Superior temporal gyrus (tissue), 1 donor: ENCODE results near the gene HESX1.

ENCODE experiments used
- DNase-seq: peaks from one replicate; pipeline ENCODE4 v3.0.0-alpha.2; 2016; ENCODE audit errors: extremely low spot score

HESX1 gene

DNA sequence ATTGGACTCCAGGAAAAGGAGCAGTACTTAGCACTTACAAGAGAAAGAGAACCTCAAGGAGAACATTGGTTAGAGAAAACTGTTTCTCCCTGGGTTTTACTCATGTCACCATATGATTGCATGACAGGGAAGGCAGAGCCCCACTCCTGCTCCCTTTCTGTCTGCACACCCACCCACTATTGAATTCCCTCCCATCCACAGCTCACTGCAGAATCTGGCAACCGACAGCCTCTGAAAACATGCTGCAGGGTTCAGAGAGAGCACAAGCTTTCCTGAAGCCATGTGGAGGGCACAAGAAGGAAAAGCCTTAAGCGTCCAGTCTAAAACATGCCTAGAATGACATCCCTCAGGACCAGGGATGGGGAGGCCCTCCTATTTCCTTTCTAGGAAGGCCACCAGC is 31.6 kb downstream of the HESX1 start:
- DNase-seq: no peak

DNA sequence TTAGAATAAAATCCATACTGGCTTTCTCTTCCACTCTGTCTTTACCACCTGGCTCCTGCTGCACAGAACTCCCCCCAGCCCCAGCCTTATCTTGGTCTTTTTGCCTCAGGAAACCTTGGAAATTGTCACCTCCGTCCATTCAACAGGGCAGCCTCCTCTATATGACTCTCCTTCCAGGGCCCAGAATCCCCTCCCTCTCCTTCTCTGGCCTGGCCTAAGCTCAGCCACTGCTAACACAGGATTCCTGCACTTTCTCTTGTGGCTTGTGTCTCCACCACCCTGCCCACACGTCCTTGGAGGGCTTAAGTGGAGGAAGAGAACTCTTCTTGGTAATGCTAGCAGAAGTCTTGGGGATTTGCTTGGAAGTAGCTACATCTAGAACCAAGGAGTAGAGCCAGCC is 33.1 kb downstream of the HESX1 start:
- no peak for DNase-seq

DNA sequence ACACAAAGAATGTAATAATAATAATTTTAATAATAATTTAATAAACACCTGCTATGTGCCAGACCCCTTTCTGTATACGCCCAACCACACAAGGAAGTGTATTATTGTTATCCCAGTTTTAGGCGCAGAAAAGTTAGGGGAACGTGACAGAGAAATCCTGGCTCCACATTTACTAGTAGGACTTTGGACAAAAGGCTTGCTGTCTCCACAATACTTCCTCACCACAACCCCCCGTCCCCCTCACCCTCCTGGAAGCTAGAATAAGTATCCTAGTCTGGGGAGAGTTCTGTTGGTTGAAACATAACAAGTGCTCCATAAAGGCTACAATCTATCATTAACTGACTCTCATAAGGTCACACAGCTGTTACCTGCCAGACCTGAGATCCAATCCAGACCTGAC is 34.1 kb downstream of the HESX1 start:
- no peak for DNase-seq

DNA sequence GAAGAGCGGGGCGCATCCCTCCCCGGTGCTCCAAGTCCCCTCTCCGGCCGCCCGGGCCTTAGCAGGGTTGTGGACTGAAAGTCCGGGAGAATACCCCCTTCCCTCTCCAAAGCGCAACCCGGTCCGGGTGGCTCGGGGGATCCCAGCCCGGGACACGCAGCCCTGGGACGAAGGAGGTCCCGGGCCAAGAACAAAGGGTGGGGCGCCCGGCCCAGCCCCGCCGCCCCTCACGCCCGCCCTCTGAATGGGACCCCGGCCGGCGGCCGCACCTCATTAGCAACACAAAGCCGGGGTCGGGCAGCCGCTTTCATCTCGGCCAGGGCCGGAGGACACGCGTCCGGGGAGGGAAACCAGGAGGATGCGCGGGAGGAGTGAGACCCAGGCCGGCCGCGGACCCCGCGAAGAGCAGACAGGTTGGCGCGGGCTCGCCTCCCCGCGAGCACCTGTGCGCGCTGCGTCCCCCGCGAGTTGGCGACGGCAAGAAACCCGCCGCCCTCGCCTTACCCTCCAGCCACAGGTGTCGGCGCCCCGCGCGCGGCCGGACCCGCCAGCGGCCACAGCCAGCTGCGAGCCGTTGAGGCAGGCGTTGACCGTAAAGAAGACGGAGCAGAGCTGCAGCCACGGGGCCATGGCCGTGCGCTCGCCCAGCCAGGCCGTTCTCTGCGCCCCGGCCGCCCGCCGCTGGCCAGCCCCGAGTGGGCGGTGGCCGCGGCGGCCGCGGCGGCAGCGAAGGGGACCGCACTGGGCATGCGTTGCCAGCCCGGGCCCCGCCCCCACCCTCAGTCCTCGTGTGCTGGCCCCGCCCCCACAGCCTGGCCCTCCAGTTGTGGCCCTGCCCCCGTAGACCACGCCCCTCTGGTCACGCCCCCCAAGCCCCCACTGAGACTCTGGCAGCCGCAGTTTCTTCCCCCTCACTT is 34.9 kb downstream of the HESX1 start, which contains the start of gene IL17RD:
Gene IL17RD, minus strand, starts transcription at position 697 of the 917 bp plus-strand sequence. Its CDS starts 67 bp downstream, at position 630.
- no peak for DNase-seq

DNA sequence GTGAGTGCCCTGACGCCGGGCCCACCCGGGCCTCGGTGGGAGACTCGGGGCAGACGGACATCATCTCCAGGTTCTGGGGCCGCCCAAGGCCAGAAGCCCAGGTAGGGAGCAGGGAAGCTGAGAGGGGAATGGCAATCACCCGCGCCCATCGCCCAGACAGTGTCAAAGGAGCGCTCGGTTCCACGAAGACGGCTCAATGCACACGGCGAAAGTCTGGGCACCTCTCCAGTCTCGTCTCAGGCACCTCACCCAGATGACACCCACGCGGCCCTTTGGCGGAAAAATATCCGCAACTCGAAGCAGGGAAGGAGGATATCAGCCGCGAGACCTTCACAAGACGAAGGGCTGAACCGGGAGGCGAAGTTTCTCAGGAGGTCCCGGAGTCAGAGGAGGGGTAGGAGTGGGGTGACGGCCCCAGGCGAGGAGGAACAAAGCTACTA is 35.5 kb downstream of the HESX1 start:
- no peak for DNase-seq

DNA sequence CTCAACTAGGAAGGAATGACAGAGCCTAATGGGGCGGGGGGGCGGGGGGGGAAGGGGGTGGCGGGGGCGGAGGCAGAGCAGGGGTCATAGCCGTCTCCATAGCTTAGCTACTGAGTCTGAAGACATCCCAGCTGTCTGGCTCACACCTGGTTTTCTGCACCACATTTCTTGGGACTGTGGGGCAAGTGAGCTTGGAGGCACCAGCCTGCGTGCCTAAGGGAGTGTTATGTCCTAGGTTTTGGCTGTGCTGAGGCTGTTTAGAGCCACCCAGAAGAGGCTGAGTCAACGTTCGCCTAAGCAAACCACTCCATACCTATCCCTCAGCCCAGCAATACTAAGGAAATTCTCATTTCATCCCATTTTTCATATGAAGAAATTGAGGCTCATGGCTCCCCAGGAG is 36.0 kb downstream of the HESX1 start:
- no peak for DNase-seq

DNA sequence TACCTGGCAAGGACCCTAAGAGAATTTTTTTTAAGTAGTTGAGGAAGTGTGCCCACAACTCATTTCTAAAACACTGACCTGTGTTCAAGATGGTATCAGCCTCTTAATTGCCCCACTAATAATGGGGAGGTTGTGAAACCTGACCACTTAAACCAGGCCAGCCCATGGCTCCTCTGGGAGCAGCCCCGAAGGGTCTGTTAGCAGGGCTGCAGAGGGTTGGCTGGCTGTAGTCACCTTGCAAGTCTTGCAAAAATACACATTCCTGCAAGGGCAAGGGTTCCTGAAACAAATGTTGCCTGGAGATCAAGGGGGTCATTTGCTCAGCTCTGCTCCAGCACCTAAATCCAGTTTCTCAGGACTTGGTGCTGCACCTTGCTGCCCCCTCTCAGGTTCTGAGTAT is 37.9 kb downstream of the HESX1 start:
- DNase-seq: no peak

DNA sequence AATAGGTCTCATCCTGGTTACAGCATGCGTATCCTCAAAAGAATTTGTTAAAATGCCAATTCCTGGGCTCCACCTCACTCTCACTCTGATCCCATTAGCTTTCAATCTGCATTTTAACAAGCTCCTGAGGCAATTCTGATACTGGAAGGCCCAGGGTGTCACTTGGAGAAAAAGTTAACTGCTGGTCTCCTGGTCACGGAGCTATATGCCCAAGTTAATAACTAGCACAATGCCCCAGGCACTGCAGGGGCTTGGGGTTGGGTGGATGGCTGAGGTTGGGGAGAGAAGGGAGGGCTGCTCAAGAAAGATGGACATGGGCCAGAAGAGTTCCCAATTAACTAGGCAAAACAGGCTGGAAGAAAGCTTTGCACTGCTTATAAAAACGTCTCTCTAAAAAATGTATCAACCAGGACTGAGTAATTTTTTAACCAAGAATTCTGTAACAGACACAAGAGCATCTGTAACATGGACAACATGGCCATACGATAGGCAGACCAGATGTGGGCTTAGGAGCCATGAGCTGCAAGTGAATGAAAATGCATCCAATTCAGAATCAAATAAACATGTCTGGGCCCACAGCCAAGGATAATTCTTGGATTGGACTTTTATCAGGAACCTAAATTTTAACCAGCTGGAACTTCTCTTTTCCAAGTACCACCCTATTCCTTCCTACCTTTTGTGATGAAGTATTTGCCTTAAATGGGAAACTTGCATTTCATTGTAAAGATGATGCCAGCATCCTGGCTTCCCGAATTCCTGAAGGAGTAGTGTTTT is 38.8 kb downstream of the HESX1 start:
- no peak for DNase-seq

DNA sequence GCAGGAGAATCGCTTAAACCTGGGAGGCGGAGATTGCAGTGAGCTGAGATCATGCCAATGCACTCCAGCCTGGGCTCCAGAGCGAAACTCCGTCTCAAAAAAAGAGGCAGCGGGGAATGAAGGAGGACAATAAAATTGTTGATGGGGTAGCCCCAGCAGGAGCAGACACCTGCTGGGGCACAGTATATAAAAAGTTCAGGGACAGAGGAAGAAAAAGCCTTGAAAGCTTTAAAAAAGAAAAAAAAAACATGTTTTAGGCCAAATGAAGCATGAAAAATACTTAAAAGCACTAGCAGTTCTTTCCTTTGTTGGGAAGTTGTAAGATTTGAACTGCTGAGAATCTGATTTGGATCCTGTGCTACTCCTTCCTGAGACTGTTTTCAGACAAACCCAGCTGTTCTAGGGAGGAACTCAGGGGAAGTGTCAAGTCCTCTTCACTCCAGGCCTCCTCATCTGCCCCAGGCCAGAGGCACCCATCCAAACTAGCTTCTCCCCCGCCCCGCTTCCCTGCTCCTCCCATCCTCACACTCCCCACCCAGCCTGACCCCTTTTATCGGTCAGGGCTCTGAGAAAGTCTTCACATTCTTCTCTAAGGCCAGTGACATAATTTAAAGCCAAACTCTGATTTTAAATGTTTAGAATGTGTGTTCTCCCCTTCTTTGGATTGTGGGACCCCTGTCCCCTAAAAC is 39.6 kb downstream of the HESX1 start:
- DNase-seq: no peak

DNA sequence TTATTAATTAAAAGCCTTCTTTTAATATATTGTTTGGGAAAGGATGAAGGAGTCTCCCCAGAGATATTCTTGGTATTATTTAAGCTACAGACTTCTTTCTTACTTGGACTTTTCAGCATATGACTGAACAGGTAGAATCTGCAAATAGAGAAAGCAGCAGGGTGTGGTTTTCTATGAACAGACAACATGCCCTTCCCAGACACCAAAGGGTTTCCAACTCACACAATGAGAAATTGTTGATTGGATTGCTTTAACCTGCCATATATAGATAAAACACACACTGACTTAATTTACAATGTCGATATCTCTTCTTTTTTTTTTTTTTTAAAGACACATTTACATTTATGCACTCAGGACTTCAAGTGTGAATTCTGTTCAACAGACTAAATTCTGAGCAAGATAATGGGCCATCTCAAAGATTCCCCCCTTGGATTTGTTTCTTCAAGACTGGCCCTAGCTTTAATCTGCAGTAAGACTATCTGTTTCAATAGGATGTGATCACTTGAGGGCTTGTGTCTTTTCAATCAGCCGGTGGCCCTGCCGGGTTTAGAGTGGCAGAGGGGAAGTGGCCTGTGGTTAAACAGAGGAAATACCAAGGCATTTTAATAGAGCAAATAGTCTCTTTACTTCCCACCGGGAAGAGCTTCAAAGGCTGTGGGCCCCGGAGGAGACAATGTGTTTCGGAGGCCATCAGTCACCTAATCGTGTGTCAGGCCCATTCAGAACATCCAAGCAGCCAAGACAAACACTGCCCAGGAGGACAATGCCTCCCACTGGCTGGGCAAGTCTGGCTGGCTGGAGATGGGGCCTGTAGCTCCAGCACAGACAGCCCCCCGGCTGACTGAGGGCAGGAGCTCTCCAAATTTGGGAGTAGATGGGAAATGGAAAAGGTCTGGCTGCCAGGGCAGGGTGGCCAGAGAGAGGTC is 40.7 kb downstream of the HESX1 start:
- DNase-seq: no peak

DNA sequence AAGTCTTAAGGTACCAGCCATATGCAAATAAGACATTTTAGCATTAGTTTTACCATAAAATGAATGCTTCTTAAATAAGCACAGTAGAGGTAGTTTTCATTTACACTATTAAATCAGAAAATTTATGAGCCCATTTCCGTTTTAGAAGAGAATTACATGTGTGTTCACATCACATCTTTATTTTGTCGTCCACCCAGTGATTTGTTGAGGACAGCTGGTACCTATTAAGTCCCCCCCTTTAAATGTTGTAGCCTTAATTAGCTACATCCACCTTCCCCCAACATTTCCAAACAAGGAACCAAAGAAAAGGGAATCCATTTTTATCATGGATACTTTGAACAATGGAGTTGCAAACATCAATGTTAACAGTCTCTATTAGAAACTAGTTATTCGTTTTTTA is 41.5 kb downstream of the HESX1 start:
- no peak for DNase-seq

DNA sequence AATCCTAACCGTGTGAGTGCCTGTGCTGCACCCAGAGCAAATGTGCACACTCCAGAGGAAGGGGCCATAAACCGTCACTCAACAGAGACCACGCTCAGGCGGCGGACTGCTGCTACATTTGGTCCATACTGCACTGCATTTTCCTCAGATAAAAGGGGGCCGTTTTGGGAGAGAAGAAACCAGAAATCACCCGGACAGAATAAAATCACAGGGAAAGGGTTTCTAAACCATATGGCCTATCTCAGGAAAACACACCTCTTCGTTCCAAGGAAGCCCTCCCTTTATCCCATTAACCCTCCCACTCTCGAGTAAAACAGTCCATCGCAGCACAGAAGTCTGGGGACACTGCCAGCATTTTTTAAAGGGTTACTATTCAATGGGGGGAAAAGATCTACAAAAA is 42.2 kb downstream of the HESX1 start:
- no peak for DNase-seq

DNA sequence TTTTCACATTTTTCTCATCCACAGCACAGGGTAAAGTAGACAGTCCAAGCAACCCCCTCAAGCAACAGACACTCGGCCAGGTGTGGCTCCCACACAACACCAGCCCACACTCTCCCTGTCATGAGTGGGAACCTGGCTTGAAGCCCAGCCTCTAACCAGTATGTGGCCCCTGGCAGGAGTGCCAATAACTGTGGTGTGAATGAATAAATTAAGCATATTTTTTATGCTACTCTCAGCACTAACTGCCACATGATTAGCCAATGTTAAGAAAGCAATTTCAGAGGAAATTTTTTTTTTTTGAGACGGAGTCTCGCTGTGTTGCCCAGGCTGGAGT is 44.5 kb downstream of the HESX1 start:
- DNase-seq: no peak

DNA sequence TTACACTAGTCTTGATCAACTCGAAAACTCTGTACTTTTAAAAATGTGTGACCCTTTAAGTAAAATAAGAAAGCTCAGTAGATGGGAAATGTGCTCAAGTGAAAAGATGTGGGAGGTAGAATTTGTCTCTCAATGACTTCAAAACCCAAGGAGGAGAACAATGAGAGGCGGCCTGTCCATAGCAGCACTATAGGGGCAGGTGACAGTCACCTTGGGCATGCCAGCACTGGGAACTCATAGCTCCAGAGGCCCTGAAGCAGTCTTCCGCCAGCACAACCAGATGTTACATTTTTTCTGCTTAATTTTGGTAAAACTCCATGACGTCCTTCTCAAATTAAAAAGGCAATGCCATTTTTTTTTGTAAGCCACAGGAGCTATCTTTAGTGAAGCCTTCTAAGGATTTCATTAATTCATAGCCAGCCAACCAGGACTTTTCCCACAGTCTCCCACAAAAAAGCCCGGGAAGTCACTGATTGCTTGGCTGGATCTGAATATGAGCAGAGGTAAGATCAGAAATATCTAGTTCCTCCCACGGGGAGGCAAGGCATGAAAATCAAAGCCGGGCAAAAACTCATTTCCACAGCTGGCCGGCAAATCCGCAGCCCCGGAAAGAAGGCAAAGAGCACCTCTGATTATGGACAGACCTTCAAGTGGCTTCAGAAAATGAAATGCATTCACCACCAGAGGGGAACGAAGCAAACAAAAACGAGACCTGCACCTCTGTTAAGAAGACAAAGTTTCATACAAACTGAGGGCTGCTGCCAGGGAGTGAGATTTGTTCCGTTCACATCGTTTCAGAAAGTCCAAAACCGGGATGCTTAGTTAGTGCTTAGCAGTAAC is 45.1 kb downstream of the HESX1 start:
- DNase-seq: no peak

DNA sequence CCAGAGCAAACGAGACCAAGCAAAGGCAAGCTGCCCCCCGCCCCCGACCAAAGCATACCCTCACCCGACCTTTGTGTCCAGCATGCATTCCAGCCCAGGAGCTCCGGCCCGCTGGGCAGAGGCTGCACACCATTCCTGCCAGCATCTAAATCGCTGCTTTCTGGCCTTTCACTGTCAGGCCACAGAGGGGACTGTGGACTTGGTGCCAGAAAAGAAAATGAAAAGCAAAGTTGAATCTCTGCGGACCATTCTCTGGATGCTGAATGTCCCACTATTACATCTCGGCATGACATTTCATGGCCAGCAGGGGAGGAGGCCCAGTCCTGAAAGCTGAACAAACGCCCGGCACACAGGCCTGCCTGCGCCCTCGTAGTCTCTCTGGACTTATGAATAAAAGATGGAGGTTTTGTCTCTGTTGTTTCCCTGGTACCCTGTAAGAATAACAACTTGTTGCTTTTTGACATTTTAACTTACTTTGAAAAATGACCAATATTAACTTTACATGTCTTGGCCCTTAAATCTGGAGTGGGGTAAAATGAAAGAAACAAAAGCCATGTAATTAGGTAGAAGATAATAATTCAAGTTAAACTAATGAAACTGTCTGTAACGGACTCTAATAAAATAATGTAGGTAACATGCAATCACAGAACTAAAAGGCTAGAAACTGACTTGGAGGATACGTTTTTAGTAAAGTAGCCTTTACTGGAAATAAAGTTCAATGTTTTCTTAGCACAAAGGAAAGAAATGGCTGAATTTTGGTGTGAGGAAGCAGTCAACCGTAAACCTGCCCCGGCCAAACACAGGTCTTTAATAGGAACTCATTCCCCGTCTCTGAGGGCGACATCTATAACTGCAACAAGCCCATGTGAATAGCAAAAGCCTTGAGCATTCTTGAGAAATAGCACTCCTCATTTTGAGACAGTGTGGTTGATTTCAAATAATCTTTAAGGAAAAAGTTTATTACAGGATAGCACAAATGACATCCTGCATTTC is 47.3 kb downstream of the HESX1 start:
- DNase-seq: peak; percentile 45

DNA sequence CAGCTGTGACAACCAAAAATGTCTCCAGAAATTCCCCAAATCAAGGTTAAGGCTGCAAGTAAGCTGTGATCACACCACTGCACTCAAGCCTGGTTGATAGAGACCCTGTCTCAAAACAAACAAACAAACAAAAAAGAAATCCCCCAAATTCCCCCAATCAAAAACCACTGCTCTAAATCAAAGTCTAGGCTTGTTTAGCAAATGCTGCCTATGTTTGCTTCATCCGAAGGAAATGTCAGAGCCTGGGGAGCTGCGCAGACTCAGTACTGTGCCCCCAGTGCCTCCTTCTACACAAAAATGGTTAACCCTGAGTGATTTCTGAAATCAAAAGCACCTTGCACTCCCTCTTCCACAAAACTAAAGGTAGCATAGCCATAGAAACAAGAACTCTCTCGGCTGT is 48.0 kb downstream of the HESX1 start:
- no peak for DNase-seq

DNA sequence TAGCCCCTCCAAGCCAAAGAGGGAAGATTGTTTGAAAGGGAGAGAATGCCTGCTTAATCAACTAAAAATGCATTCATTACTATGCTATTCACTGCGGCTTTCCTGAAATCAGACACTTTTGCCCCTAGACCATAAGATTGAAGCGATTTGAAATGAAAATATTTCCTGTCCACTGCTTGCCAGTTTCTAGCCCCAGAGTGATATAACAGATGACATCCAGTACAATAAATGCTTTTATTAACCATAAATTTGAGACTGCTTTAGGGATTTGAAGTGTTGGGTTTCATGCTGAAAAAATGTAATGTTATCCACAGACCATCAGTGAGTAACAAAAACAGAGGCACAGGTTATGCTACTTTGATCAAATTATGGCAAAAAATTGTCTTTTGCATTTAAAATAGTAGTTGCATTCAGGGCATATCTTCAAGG is 48.7 kb downstream of the HESX1 start:
- no peak for DNase-seq

DNA sequence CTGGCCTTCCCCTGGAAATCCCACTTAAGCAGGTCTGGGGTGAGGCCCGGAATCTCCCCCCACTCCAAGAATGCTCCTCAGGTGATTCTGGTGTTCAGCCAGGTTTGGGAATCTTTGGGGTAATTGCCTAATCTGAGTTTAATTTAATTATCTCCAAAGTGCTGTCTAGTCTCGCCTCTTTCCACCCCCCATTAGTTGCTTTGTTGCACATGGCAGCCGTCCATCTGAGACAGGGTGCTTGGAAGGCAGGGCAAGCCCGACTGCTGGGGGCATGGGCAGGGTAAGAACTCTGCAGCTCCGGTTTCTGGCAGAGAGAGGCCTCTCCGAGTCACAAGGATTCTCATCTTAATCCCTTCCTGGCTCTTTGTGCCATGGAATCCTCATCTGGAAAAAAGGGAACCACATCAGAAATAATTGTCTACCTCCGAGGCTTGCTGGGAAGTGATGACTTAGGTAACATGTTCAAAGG is 49.6 kb downstream of the HESX1 start:
- no peak for DNase-seq
